GM23338 (cell line): ENCODE results near the gene LRRC57.

Experiments used
- CREB1 ChIP-seq: fragments of 250-450 bp; sonication (Bioruptor Pico); IDR thresholded peaks from 2 replicates; pipeline ENCODE4 v1.5.0; 2020; ENCODE audit warnings: low read depth, mild to moderate bottlenecking, moderate library complexity
- ETS1 ChIP-seq: IDR thresholded peaks from 2 replicates; pipeline ENCODE4 v1.6.1; 2016; ENCODE audit warnings: antibody characterized with exemption
- EZH2 ChIP-seq: fragments of 200-600 bp; sonication (generic); IDR thresholded peaks from one replicate; pipeline ENCODE4 v1.8.0; 2017; ENCODE audit warnings: antibody characterized with exemption, mild to moderate bottlenecking, low read depth; ENCODE audit not compliant: unreplicated experiment
- EZH2phosphoT487 ChIP-seq: fragments of 200-600 bp; sonication (generic); IDR thresholded peaks from one replicate; pipeline ENCODE4 v1.8.1; 2018; ENCODE audit warnings: antibody characterized with exemption; ENCODE audit not compliant: unreplicated experiment
- JUNB ChIP-seq: IDR thresholded peaks from one replicate; pipeline ENCODE4 v1.6.1; 2016; ENCODE audit warnings: antibody characterized with exemption; ENCODE audit not compliant: unreplicated experiment
- NANOG ChIP-seq: IDR thresholded peaks from 2 replicates; pipeline ENCODE4 v1.6.1; 2016; ENCODE audit warnings: antibody characterized with exemption, borderline replicate concordance
- POLR2AphosphoS5 ChIP-seq: IDR thresholded peaks from 2 replicates; pipeline ENCODE4 v1.6.1; 2016; ENCODE audit warnings: antibody characterized with exemption, low read depth
- REST ChIP-seq: IDR thresholded peaks from one replicate; pipeline ENCODE4 v1.6.1; 2018; ENCODE audit warnings: antibody characterized with exemption; ENCODE audit not compliant: unreplicated experiment
- STAT1 ChIP-seq: IDR thresholded peaks from one replicate; pipeline ENCODE4 v1.6.1; 2016; ENCODE audit warnings: antibody characterized with exemption; ENCODE audit not compliant: unreplicated experiment
- ZNF114 ChIP-seq: fragments of 250-450 bp; sonication (Bioruptor Pico); IDR thresholded peaks from 2 replicates; pipeline ENCODE4 v1.5.0; 2020; ENCODE audit warnings: mild to moderate bottlenecking, moderate library complexity
- TF ChIP-seq, protein P1 (sequence below), 2 experiments: fragments of 200-600 bp in 1 of 2; sonication (generic) in 1 of 2; conservative IDR thresholded peaks; 2 replicates each; pipeline versions ENCODE4 v1.5.1 to v1.6.1; 2016 to 2017; ENCODE audit warnings: antibody characterized with exemption in 2 of 2, low read depth in 2 of 2, mild to moderate bottlenecking in 2 of 2, moderate library complexity in 1 of 2
- TF ChIP-seq, protein P2 (sequence below): fragments of 250-450 bp; sonication (Bioruptor Pico); IDR thresholded peaks from 2 replicates; pipeline ENCODE4 v1.5.0; 2020; ENCODE audit warnings: mild to moderate bottlenecking, moderate library complexity

DNA sequence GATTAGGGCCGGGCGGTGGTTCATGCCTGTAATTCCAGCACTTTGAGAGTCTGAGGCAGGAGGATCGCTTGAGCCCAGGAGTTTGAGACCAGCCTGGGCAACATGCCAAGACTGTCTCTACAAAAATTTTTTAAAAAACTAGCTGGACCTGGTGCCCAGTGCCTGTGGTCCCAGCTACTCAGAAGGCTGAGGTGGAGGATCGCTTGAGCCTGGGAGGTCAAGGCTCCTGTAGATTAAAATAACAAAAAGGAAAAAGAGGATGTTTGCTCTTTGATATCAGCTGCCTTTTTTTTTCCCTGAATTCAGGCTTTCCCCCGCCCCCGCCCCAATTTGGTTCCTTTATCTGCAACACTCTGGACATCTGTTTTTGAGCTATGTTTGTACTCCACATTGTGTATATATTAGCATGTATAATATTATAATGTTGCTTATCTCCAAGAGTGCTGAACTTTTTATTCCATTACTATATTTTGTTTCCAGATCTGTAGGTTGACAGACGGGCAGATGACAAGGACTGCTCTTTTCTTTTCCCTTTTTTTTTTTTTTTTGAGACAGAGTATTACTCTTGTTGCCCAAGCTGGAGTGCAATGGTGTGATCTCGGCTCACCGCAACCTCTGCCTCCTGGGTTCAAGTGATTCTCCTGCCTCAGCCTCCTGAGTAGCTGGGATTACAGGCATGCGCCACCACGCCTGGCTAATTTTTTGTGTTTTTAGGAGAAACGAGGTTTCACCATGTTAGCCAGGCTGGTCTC, 48.6 kb downstream of the LRRC57 start:
- no peak for TF ChIP-seq NANOG
- TF ChIP-seq, protein P1, sequence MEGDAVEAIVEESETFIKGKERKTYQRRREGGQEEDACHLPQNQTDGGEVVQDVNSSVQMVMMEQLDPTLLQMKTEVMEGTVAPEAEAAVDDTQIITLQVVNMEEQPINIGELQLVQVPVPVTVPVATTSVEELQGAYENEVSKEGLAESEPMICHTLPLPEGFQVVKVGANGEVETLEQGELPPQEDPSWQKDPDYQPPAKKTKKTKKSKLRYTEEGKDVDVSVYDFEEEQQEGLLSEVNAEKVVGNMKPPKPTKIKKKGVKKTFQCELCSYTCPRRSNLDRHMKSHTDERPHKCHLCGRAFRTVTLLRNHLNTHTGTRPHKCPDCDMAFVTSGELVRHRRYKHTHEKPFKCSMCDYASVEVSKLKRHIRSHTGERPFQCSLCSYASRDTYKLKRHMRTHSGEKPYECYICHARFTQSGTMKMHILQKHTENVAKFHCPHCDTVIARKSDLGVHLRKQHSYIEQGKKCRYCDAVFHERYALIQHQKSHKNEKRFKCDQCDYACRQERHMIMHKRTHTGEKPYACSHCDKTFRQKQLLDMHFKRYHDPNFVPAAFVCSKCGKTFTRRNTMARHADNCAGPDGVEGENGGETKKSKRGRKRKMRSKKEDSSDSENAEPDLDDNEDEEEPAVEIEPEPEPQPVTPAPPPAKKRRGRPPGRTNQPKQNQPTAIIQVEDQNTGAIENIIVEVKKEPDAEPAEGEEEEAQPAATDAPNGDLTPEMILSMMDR (conservative IDR thresholded peaks at IDR 0.05; ENCODE audit: low read depth in 2 of 2) = no peak
- no peak for TF ChIP-seq POLR2AphosphoS5
- no peak for TF ChIP-seq REST
- TF ChIP-seq EZH2 = no peak
- no peak for TF ChIP-seq CREB1 (CRISPR knock-in tag)
- no peak for TF ChIP-seq ZNF114 (CRISPR knock-in tag)
- no peak for TF ChIP-seq ETS1
- TF ChIP-seq JUNB = no peak
- TF ChIP-seq STAT1 = no peak
- no peak for TF ChIP-seq EZH2phosphoT487
- TF ChIP-seq, protein P2, sequence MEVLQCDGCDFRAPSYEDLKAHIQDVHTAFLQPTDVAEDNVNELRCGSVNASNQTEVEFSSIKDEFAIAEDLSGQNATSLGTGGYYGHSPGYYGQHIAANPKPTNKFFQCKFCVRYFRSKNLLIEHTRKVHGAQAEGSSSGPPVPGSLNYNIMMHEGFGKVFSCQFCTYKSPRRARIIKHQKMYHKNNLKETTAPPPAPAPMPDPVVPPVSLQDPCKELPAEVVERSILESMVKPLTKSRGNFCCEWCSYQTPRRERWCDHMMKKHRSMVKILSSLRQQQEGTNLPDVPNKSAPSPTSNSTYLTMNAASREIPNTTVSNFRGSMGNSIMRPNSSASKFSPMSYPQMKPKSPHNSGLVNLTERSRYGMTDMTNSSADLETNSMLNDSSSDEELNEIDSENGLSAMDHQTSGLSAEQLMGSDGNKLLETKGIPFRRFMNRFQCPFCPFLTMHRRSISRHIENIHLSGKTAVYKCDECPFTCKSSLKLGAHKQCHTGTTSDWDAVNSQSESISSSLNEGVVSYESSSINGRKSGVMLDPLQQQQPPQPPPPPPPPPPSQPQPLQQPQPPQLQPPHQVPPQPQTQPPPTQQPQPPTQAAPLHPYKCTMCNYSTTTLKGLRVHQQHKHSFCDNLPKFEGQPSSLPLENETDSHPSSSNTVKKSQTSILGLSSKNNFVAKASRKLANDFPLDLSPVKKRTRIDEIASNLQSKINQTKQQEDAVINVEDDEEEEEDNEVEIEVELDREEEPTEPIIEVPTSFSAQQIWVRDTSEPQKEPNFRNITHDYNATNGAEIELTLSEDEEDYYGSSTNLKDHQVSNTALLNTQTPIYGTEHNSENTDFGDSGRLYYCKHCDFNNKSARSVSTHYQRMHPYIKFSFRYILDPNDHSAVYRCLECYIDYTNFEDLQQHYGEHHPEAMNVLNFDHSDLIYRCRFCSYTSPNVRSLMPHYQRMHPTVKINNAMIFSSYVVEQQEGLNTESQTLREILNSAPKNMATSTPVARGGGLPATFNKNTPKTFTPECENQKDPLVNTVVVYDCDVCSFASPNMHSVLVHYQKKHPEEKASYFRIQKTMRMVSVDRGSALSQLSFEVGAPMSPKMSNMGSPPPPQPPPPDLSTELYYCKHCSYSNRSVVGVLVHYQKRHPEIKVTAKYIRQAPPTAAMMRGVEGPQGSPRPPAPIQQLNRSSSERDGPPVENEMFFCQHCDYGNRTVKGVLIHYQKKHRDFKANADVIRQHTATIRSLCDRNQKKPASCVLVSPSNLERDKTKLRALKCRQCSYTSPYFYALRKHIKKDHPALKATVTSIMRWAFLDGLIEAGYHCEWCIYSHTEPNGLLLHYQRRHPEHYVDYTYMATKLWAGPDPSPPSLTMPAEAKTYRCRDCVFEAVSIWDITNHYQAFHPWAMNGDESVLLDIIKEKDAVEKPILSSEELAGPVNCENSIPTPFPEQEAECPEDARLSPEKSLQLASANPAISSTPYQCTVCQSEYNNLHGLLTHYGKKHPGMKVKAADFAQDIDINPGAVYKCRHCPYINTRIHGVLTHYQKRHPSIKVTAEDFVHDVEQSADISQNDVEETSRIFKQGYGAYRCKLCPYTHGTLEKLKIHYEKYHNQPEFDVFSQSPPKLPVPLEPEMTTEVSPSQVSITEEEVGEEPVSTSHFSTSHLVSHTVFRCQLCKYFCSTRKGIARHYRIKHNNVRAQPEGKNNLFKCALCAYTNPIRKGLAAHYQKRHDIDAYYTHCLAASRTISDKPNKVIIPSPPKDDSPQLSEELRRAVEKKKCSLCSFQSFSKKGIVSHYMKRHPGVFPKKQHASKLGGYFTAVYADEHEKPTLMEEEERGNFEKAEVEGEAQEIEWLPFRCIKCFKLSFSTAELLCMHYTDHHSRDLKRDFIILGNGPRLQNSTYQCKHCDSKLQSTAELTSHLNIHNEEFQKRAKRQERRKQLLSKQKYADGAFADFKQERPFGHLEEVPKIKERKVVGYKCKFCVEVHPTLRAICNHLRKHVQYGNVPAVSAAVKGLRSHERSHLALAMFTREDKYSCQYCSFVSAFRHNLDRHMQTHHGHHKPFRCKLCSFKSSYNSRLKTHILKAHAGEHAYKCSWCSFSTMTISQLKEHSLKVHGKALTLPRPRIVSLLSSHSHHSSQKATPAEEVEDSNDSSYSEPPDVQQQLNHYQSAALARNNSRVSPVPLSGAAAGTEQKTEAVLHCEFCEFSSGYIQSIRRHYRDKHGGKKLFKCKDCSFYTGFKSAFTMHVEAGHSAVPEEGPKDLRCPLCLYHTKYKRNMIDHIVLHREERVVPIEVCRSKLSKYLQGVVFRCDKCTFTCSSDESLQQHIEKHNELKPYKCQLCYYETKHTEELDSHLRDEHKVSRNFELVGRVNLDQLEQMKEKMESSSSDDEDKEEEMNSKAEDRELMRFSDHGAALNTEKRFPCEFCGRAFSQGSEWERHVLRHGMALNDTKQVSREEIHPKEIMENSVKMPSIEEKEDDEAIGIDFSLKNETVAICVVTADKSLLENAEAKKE (CRISPR knock-in tag) = no peak
